CD4-positive, alpha-beta T cell treated with Interleukin-15 for 4 hours (primary cell): ENCODE results near the gene RNF144B.
"Not testable (repeated sequence)": the region's sequence is repeated elsewhere in the genome, so short reads cannot be mapped to it uniquely, and the experiment has no call there.

Experiments
- DNase-seq: peaks from one replicate; pipeline ENCODE4 v3.0.0-alpha.2; 2020; ENCODE audit warnings: low spot score

The RNF144B gene

GRCh38 chr6:18371656-18372055 is 15.5 kb upstream of the RNF144B start:
- DNase-seq, result no peak

- DNase-seq, result no peak
Observed at GRCh38 chr6:18380158-18380836, 6.9 kb upstream of the RNF144B start.

- DNase-seq, result no peak
Observed at GRCh38 chr6:18380851-18381250, 6.3 kb upstream of the RNF144B start.

GRCh38 chr6:18383441-18383840 is 3.7 kb upstream of the RNF144B start:
- DNase-seq, result no peak

GRCh38 chr6:18384621-18385020 is 2.5 kb upstream of the RNF144B start:
- DNase-seq, result no peak

GRCh38 chr6:18386298-18386976 is 713 bp upstream of the RNF144B start:
- no peak for DNase-seq

GRCh38 chr6:18388271-18388670 is 1.1 kb downstream of the RNF144B start:
- no peak for DNase-seq

GRCh38 chr6:18388942-18389341 is 1.8 kb downstream of the RNF144B start:
- DNase-seq, result no peak

- DNase-seq, result no peak
Observed at GRCh38 chr6:18389479-18389878, 2.3 kb downstream of the RNF144B start.

- DNase-seq, result no peak
Observed at GRCh38 chr6:18390476-18390875, 3.3 kb downstream of the RNF144B start.

GRCh38 chr6:18391023-18391422 is 3.9 kb downstream of the RNF144B start:
- DNase-seq, result no peak

GRCh38 chr6:18392346-18392877 is 5.3 kb downstream of the RNF144B start:
- DNase-seq, result no peak

- DNase-seq, result no peak
Observed at GRCh38 chr6:18393698-18394097, 6.5 kb downstream of the RNF144B start.

- no peak for DNase-seq
Observed at GRCh38 chr6:18395177-18395855, 8.2 kb downstream of the RNF144B start.

- no peak for DNase-seq
Observed at GRCh38 chr6:18395856-18396197, 8.7 kb downstream of the RNF144B start.

GRCh38 chr6:18397701-18398100 is 10.6 kb downstream of the RNF144B start:
- DNase-seq, result no peak

GRCh38 chr6:18398225-18398624 is 11.1 kb downstream of the RNF144B start:
- not testable (repeated sequence) for DNase-seq

- no peak for DNase-seq
Observed at GRCh38 chr6:18400831-18401446, 13.8 kb downstream of the RNF144B start.

GRCh38 chr6:18404965-18405364 is 17.8 kb downstream of the RNF144B start:
- not testable (repeated sequence) for DNase-seq

GRCh38 chr6:18405477-18406293 is 18.5 kb downstream of the RNF144B start:
- no peak for DNase-seq

GRCh38 chr6:18406955-18407749 is 20.0 kb downstream of the RNF144B start:
- no peak for DNase-seq
